Neural progenitor cell (in vitro differentiated cells): ENCODE data around the gene TYMS.

Source experiments
- CTCF ChIP-seq: fragments of 200-600 bp; sonication (generic); IDR thresholded peaks from 2 replicates; pipeline ENCODE4 v1.5.1; 2017; ENCODE audit warnings: antibody characterized with exemption, mild to moderate bottlenecking
- EZH2phosphoT487 ChIP-seq: fragments of 200-600 bp; sonication (generic); IDR thresholded peaks from 2 replicates; pipeline ENCODE4 v1.6.1; 2017; ENCODE audit warnings: antibody characterized with exemption

GRCh38 chr18:676736-677135, 19.3 kb downstream of the TYMS start:
- no peak for TF ChIP-seq CTCF
- TF ChIP-seq EZH2phosphoT487: no peak
